Measurements from ENCODE around the gene TRAPPC5.

DNA sequence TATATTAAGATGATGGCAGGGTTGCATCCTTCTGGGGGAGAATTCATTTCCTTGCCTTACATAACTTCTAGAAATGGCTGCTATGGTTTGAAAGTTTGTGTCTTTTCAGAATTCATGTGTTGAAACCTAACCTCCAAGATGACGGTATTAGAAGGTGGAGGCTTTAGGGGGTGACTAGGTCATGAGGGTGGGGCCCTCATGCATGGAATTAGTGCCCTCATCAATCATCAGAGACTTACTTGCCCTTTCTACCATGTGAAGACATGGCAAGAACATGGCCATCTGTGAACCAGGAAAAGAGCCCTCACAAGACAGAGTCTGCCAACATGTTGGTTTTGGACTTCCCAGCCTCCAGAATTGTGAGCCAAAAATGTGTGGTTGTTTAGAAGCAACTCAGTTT, 36.1 kb downstream of the TRAPPC5 start:
- TF ChIP-seq, protein P1, sequence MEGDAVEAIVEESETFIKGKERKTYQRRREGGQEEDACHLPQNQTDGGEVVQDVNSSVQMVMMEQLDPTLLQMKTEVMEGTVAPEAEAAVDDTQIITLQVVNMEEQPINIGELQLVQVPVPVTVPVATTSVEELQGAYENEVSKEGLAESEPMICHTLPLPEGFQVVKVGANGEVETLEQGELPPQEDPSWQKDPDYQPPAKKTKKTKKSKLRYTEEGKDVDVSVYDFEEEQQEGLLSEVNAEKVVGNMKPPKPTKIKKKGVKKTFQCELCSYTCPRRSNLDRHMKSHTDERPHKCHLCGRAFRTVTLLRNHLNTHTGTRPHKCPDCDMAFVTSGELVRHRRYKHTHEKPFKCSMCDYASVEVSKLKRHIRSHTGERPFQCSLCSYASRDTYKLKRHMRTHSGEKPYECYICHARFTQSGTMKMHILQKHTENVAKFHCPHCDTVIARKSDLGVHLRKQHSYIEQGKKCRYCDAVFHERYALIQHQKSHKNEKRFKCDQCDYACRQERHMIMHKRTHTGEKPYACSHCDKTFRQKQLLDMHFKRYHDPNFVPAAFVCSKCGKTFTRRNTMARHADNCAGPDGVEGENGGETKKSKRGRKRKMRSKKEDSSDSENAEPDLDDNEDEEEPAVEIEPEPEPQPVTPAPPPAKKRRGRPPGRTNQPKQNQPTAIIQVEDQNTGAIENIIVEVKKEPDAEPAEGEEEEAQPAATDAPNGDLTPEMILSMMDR (IDR thresholded peaks at IDR 0.05; ENCODE audit: insufficient read depth, low read length) = no peak
- TF ChIP-seq POLR2AphosphoS5 (IDR thresholded peaks at IDR 0.05; ENCODE audit: low read depth) = no peak
- TF ChIP-seq SPI1 (IDR thresholded peaks at IDR 0.05; ENCODE audit: borderline replicate concordance, low read depth) = no peak
- TF ChIP-seq, protein P2, sequence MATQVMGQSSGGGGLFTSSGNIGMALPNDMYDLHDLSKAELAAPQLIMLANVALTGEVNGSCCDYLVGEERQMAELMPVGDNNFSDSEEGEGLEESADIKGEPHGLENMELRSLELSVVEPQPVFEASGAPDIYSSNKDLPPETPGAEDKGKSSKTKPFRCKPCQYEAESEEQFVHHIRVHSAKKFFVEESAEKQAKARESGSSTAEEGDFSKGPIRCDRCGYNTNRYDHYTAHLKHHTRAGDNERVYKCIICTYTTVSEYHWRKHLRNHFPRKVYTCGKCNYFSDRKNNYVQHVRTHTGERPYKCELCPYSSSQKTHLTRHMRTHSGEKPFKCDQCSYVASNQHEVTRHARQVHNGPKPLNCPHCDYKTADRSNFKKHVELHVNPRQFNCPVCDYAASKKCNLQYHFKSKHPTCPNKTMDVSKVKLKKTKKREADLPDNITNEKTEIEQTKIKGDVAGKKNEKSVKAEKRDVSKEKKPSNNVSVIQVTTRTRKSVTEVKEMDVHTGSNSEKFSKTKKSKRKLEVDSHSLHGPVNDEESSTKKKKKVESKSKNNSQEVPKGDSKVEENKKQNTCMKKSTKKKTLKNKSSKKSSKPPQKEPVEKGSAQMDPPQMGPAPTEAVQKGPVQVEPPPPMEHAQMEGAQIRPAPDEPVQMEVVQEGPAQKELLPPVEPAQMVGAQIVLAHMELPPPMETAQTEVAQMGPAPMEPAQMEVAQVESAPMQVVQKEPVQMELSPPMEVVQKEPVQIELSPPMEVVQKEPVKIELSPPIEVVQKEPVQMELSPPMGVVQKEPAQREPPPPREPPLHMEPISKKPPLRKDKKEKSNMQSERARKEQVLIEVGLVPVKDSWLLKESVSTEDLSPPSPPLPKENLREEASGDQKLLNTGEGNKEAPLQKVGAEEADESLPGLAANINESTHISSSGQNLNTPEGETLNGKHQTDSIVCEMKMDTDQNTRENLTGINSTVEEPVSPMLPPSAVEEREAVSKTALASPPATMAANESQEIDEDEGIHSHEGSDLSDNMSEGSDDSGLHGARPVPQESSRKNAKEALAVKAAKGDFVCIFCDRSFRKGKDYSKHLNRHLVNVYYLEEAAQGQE (IDR thresholded peaks at IDR 0.05; ENCODE audit: insufficient replicate concordance, low read depth) = no peak
